ENCODE results near the gene SLC28A3. TPM values are rescaled to one million over a fixed set of nuclear protein-coding genes. Genes with fewer than 3 reads are reported as not detected.

The SLC28A3 gene
- total RNA-seq, 3 donors from 2014 or later: 0.35 to 7.2 (median 0.41) TPM

GRCh38 chr9:84297162-84297821, 43.3 kb downstream of the SLC28A3 start:
- Histone ChIP-seq H3K4me3 (no peak overlapping the region), H3K9me3 (no peaks in the 10 kb centered on the region), H3K4me1 (ENCODE audit: low read depth) (no peaks in the 10 kb centered on the region), H3K36me3 (ENCODE audit: low read depth) (no peaks in the 10 kb centered on the region)
- no peak for ATAC-seq
- no peak for DNase-seq
- TF ChIP-seq CTCF (IDR thresholded peaks at IDR 0.05): no peak
- intact Hi-C loops (cut with DNase I, micrococcal nuclease): no loop called here

GRCh38 chr9:84296146-84296843, 44.3 kb downstream of the SLC28A3 start:
- DNase-seq (no peak), ATAC-seq (peak; percentile 33)
- no peaks in the 10 kb centered on the region for H3K4me1 ChIP-seq (ENCODE audit: low read depth)
- intact Hi-C loops (cut with DNase I, micrococcal nuclease): no loop called here
- no peak for TF ChIP-seq CTCF (IDR thresholded peaks at IDR 0.05)
- no peak overlapping the region for H3K4me3 ChIP-seq
- H3K9me3 ChIP-seq: no peaks in the 10 kb centered on the region
- no peaks in the 10 kb centered on the region for H3K36me3 ChIP-seq (ENCODE audit: low read depth)

- DNase-seq: no peak
- TF ChIP-seq CTCF (IDR thresholded peaks at IDR 0.05): no peak
- Histone ChIP-seq H3K36me3 (ENCODE audit: low read depth) (no peaks in the 10 kb centered on the region), H3K4me1 (ENCODE audit: low read depth) (no peaks in the 10 kb centered on the region), H3K9me3 (no peaks in the 10 kb centered on the region), H3K4me3 (no peak overlapping the region)
- intact Hi-C loops (cut with DNase I, micrococcal nuclease): no loop called here
- ATAC-seq: peak; percentile 74
Observed at GRCh38 chr9:84294241-84294950, 46.2 kb downstream of the SLC28A3 start.

GRCh38 chr9:84293001-84293798, 47.4 kb downstream of the SLC28A3 start:
- DNase-seq (no peak), ATAC-seq (peak; percentile 67)
- TF ChIP-seq CTCF (IDR thresholded peaks at IDR 0.05): no peak
- H3K4me1 ChIP-seq (ENCODE audit: low read depth): no peaks in the 10 kb centered on the region
- intact Hi-C loops (cut with DNase I, micrococcal nuclease): no loop called here
- no peaks in the 10 kb centered on the region for H3K36me3 ChIP-seq (ENCODE audit: low read depth)
- no peaks in the 10 kb centered on the region for H3K9me3 ChIP-seq
- H3K4me3 ChIP-seq: no peak overlapping the region

GRCh38 chr9:84285381-84285780, 55.2 kb downstream of the SLC28A3 start:
- intact Hi-C loops (cut with DNase I, micrococcal nuclease): no loop called here
- no peak for DNase-seq
- H3K4me1 ChIP-seq (ENCODE audit: low read depth): no peaks in the 10 kb centered on the region
- ATAC-seq: no peak
- no peak for TF ChIP-seq CTCF (IDR thresholded peaks at IDR 0.05)
- no peak overlapping the region for H3K4me3 ChIP-seq
- H3K9me3 ChIP-seq: no peaks in the 10 kb centered on the region
- no peaks in the 10 kb centered on the region for H3K36me3 ChIP-seq (ENCODE audit: low read depth)
